ENCODE data around the gene ATP7A. TPM values are rescaled to one million over a fixed set of nuclear protein-coding genes. Genes with fewer than 3 reads are reported as not detected.

ATP7A gene
- total RNA-seq, 1 experiment from 2014 or later = 2.1 TPM

GRCh38 chrX:77899081-77899828, 11.2 kb upstream of the ATP7A start, which contains the start of gene COX7B:
COX7B (plus strand) TSS chrX:77899468; CDS start chrX:77899554, 86 bp downstream.
- TF ChIP-seq, protein P1, sequence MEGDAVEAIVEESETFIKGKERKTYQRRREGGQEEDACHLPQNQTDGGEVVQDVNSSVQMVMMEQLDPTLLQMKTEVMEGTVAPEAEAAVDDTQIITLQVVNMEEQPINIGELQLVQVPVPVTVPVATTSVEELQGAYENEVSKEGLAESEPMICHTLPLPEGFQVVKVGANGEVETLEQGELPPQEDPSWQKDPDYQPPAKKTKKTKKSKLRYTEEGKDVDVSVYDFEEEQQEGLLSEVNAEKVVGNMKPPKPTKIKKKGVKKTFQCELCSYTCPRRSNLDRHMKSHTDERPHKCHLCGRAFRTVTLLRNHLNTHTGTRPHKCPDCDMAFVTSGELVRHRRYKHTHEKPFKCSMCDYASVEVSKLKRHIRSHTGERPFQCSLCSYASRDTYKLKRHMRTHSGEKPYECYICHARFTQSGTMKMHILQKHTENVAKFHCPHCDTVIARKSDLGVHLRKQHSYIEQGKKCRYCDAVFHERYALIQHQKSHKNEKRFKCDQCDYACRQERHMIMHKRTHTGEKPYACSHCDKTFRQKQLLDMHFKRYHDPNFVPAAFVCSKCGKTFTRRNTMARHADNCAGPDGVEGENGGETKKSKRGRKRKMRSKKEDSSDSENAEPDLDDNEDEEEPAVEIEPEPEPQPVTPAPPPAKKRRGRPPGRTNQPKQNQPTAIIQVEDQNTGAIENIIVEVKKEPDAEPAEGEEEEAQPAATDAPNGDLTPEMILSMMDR (conservative IDR thresholded peaks at IDR 0.05) = peak; percentile 50
- Histone ChIP-seq H3K9me3 (ENCODE audit: control insufficient read depth, low read depth, low read length) (peaks cover 6% of the 10 kb centered on the region), H4K91ac (ENCODE audit: insufficient read length, low read depth, low read length) (no peak within 1 kb of the TSS), H3K27ac (ENCODE audit: insufficient read length, low read depth, low read length) (peak within 1 kb of the TSS; percentile 95), H4K5ac (ENCODE audit: insufficient read length, low read depth, low read length) (no peak within 1 kb of the TSS), H3K4ac (ENCODE audit: low read depth, low read length) (no peak within 1 kb of the TSS), H3K23me2 (ENCODE audit: insufficient read length, low read depth, low read length, poor library complexity, severe bottlenecking) (no peaks in the 10 kb centered on the region), H3K79me2 (ENCODE audit: insufficient read depth, low read length) (peaks cover 11% of the 10 kb centered on the region; the same call in 1 of the 2 replicates), H2BK5ac (ENCODE audit: insufficient read length, low read length) (no peak within 1 kb of the TSS), H4K8ac (replicated peaks; ENCODE audit: insufficient read length, low read depth, low read length) (no peak within 1 kb of the TSS), H3K4me2 (ENCODE audit: insufficient read depth, insufficient read length, low read length) (peak within 1 kb of the TSS; percentile 44), H3K27me3 (ENCODE audit: insufficient read depth, low read length) (no peaks in the 10 kb centered on the region), H2AK5ac (ENCODE audit: insufficient read length, low read length) (no peak within 1 kb of the TSS), H3T11ph (ENCODE audit: low read length) (no peak within 1 kb of the TSS), H4K20me1 (ENCODE audit: control insufficient read depth, insufficient read depth, insufficient read length) (no peaks in the 10 kb centered on the region), H3K14ac (ENCODE audit: insufficient read depth, low read length) (peak within 1 kb of the TSS; percentile 76; the same call in 1 of the 2 replicates), H2BK120ac (ENCODE audit: low read depth, low read length, poor library complexity, severe bottlenecking) (no peak within 1 kb of the TSS), H3K79me1 (ENCODE audit: insufficient read depth, low read depth, low read length, poor library complexity, severe bottlenecking) (no peaks in the 10 kb centered on the region), H3K56ac (ENCODE audit: insufficient read length, low read depth, low read length) (peak within 1 kb of the TSS; percentile 51), H3K18ac (ENCODE audit: insufficient read length, low read depth, low read length) (peak within 1 kb of the TSS; percentile 7), H3K9ac (ENCODE audit: extremely low read depth, insufficient read length, low read length) (peak within 1 kb of the TSS; percentile 98), H2AFZ (ENCODE audit: low read length) (no peak within 1 kb of the TSS), H2BK12ac (ENCODE audit: insufficient read length, low read depth, low read length) (no peak within 1 kb of the TSS), H2BK20ac (ENCODE audit: low read depth, low read length, poor library complexity, severe bottlenecking) (no peak within 1 kb of the TSS), H3K4me1 (ENCODE audit: insufficient read depth, low read length) (no peaks in the 10 kb centered on the region), H3K23ac (ENCODE audit: insufficient read length, low read depth, low read length) (no peak within 1 kb of the TSS), H2BK15ac (ENCODE audit: low read depth, low read length) (no peak within 1 kb of the TSS)
- peak; percentile 72 for DNase-seq
- Mint-ChIP-seq H3K9me3 (peaks cover 63 to 78% of the 10 kb centered on the region in 2 experiments), H3K27ac (peak within 1 kb of the TSS; percentile 94 to 97 (median 96)), H3K4me3 (peak within 1 kb of the TSS; percentile 87 to 89), H3K4me1 (peaks cover 4 to 5% of the 10 kb centered on the region in 2 experiments; a peak in 2 of 4 replicates), H3K36me3 (ENCODE audit: insufficient read depth in 1 of 3, low read depth in 3 of 3) (peaks cover 24 to 32% (median 28%) of the 10 kb centered on the region in 3 experiments), H3K27me3 (ENCODE audit: low read depth) (no peaks in the 10 kb centered on the region; the same call in 1 of the 2 replicates)
- WGBS (ENCODE audit: extremely low coverage, insufficient read length, low lambda C conversion rate) = no CpG with 5 or more reads among the region's 28 CpGs
